Measurements from ENCODE around the gene RPL15. TPM values are rescaled to one million over a fixed set of nuclear protein-coding genes. Genes with fewer than 3 reads are reported as not detected.

The RPL15 gene
- polyA plus RNA-seq (3,052 to 3,406 TPM (median 3,375 TPM) in 3 replicates), polyA minus RNA-seq (1,221 to 2,039 TPM (median 1,400 TPM) in 3 replicates)
- polyA plus RNA-seq (2011; ENCODE audit: low read depth) = 859 TPM
- 3,790 and 4,140 TPM in 2 replicates for polyA plus RNA-seq (2011; cell fraction: cytosol; rRNA removed)
- polyA plus RNA-seq (2011; cell fraction: nucleus; rRNA removed) = 1,088 and 1,197 TPM in 2 replicates
- polyA plus RNA-seq (2012; ENCODE audit: low replicate concordance) = 2,404 and 3,418 TPM in 2 replicates
- 1,819 TPM for polyA minus RNA-seq (2011; cell fraction: cytosol; rRNA and poly(A)+ RNA removed)
- 303 and 392 TPM in 2 replicates for polyA minus RNA-seq (2011; cell fraction: nucleus; rRNA and poly(A)+ RNA removed)

DNA sequence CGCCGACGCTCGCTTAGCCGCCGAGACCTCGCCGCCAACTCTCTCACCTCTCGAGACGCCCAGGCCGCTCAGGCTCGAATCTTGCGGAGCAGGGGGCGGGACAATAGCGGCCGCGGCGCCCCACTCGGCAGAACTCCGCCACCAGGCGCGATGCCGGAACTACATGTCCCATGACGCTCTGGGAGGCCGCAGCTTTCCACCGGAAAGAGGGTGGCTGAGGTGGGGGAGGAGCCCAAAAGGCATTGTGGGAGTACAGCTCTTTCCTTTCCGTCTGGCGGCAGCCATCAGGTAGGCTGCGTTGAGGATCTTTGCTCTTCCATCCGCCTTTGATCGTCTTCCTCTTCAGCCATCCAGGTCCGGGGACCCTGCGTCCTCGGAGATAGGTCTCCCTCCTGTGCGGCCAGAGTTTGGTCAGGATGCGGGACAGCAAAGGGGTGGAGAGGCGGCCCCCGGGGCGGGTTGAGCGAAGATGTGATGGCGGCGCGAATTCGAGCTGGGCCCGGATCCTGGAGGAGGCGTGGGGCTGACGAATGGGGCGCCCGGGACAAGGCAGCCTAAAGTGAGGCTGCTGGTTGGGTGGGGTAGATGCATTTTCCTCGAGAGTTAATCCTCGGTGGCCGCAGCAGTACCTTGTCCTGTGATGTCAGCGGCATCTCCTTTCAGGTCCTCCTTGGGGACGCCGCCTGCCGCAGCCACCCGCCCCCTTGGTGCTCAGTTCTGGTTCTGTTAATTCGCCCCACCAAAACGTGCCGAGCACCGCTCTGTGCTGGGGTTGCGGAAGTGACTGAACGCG is at the start of gene RPL15, which contains the start of gene NKIRAS1:
Gene RPL15 (plus strand): TSS at position 247 of the 793 bp plus-strand sequence. CDS start 728 bp downstream, outside the sequence.
Gene NKIRAS1 (minus strand): TSS at position 105 of the 793 bp plus-strand sequence. CDS start 6,086 bp downstream, outside the sequence.
- dilution Hi-C loops (cut with MboI; ENCODE audit: extremely low pct_ligation_motif_present, low sequenced_read_pairs) = no loop called here
- Histone ChIP-seq H3K27me3 (ENCODE audit: control insufficient read depth, extremely low read depth, insufficient read depth, low read length) (no peaks in the 10 kb centered on the region), H4K20me1 (ENCODE audit: control insufficient read depth, extremely low read depth, insufficient read depth, low read length) (peaks cover 17% of the 10 kb centered on the region), H3K4me1 (ENCODE audit: control insufficient read depth, extremely low read depth, insufficient read depth, low read length) (peaks cover 16% of the 10 kb centered on the region), H3K36me3 (ENCODE audit: control insufficient read depth in 2 of 2, extremely low read depth in 1 of 2, insufficient read depth in 2 of 2, low read length in 2 of 2) (peaks cover 7 to 24% of the 10 kb centered on the region in 2 experiments), H3K9ac (ENCODE audit: control insufficient read depth, extremely low read depth, insufficient read depth, low read length) (peak within 1 kb of the TSS; percentile 97), H3K4me3 (ENCODE audit: control insufficient read depth in 2 of 3, extremely low read depth in 1 of 3, insufficient read depth in 2 of 3, low read depth in 1 of 3, low read length in 3 of 3) (peak within 1 kb of the TSS; percentile 91 to 99 (median 96)), H3K9me1 (ENCODE audit: control insufficient read depth, extremely low read depth, insufficient read depth, low read length) (no peaks in the 10 kb centered on the region), H3K27ac (ENCODE audit: control insufficient read depth, insufficient read depth, low read length) (peak within 1 kb of the TSS; percentile 86), H3K79me2 (ENCODE audit: control insufficient read depth, insufficient read depth, low read length) (peaks cover 30% of the 10 kb centered on the region), H2AFZ (ENCODE audit: control insufficient read depth, low read length) (peak within 1 kb of the TSS; percentile 88), H3K4me2 (ENCODE audit: control insufficient read depth, extremely low read depth, insufficient read depth, low read depth, low read length) (peak within 1 kb of the TSS; percentile 97), H3K9me3 (ENCODE audit: control insufficient read depth, low read depth, low read length) (no peaks in the 10 kb centered on the region)
- DNase-seq (ENCODE audit: low read depth, low spot score) = peak; percentile 75
- peak; percentile 36 for FAIRE-seq
- TF ChIP-seq, protein P1, sequence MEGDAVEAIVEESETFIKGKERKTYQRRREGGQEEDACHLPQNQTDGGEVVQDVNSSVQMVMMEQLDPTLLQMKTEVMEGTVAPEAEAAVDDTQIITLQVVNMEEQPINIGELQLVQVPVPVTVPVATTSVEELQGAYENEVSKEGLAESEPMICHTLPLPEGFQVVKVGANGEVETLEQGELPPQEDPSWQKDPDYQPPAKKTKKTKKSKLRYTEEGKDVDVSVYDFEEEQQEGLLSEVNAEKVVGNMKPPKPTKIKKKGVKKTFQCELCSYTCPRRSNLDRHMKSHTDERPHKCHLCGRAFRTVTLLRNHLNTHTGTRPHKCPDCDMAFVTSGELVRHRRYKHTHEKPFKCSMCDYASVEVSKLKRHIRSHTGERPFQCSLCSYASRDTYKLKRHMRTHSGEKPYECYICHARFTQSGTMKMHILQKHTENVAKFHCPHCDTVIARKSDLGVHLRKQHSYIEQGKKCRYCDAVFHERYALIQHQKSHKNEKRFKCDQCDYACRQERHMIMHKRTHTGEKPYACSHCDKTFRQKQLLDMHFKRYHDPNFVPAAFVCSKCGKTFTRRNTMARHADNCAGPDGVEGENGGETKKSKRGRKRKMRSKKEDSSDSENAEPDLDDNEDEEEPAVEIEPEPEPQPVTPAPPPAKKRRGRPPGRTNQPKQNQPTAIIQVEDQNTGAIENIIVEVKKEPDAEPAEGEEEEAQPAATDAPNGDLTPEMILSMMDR (optimal IDR thresholded peaks at IDR 0.05 in 1 of 3, IDR thresholded peaks at IDR 0.05 in 1 of 3, conservative IDR thresholded peaks at IDR 0.05 in 1 of 3; ENCODE audit: extremely low read depth in 1 of 3, insufficient read depth in 2 of 3, low read length in 3 of 3) = peak in 2 of 3 experiments; percentile 30 to 63
- TF ChIP-seq EZH2 (IDR thresholded peaks at IDR 0.05; ENCODE audit: low read length) = no peak

DNA sequence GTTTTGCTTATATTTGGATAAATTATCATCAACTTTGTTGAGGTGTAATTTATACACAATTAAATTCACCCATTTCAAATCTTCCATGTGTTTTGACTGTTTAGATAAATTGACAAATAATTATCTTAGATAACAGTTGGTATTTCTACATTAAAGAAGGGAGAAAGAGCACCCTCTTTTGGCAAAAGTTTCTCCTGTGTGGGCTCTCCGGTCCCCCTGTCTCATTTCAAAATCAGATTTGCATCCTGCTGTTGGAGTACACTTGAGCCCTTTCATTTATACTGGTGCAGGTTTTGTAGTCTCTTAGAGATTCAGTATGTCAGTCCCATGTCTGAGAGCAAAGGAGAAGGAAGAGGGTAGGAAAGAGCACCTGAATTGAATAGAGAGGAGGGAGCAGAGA is 49.5 kb upstream of the RPL15 start:
- no peaks in the 10 kb centered on the region for H3K4me1 ChIP-seq (ENCODE audit: control insufficient read depth, extremely low read depth, insufficient read depth, low read length)
- TF ChIP-seq, protein P1 (optimal IDR thresholded peaks at IDR 0.05 in 1 of 3, IDR thresholded peaks at IDR 0.05 in 1 of 3, conservative IDR thresholded peaks at IDR 0.05 in 1 of 3; ENCODE audit: extremely low read depth in 1 of 3, insufficient read depth in 2 of 3, low read length in 3 of 3) = peak in 1 of 3 experiments; percentile 9
- no peak for TF ChIP-seq EZH2 (IDR thresholded peaks at IDR 0.05; ENCODE audit: low read length)
- H3K36me3 ChIP-seq (ENCODE audit: control insufficient read depth in 2 of 2, extremely low read depth in 1 of 2, insufficient read depth in 2 of 2, low read length in 2 of 2) = peaks cover 0 to 2% of the 10 kb centered on the region in 2 experiments
- no peak for FAIRE-seq
- no peaks in the 10 kb centered on the region for H3K27me3 ChIP-seq (ENCODE audit: control insufficient read depth, extremely low read depth, insufficient read depth, low read length)
- no peak overlapping the region for H3K27ac ChIP-seq (ENCODE audit: control insufficient read depth, insufficient read depth, low read length)
- peaks cover 2% of the 10 kb centered on the region for H4K20me1 ChIP-seq (ENCODE audit: control insufficient read depth, extremely low read depth, insufficient read depth, low read length)
- dilution Hi-C loops (cut with MboI; ENCODE audit: extremely low pct_ligation_motif_present, low sequenced_read_pairs) = no loop called here
- H3K4me2 ChIP-seq (ENCODE audit: control insufficient read depth, extremely low read depth, insufficient read depth, low read depth, low read length) = no peak overlapping the region
- no peak for DNase-seq (ENCODE audit: low read depth, low spot score)
- no peak overlapping the region for H3K9ac ChIP-seq (ENCODE audit: control insufficient read depth, extremely low read depth, insufficient read depth, low read length)
- H3K9me1 ChIP-seq (ENCODE audit: control insufficient read depth, extremely low read depth, insufficient read depth, low read length) = no peaks in the 10 kb centered on the region
- H3K9me3 ChIP-seq (ENCODE audit: control insufficient read depth, low read depth, low read length) = no peaks in the 10 kb centered on the region
- no peak overlapping the region for H3K4me3 ChIP-seq (ENCODE audit: control insufficient read depth in 2 of 3, extremely low read depth in 1 of 3, insufficient read depth in 2 of 3, low read depth in 1 of 3, low read length in 3 of 3)
- H3K79me2 ChIP-seq (ENCODE audit: control insufficient read depth, insufficient read depth, low read length) = peaks cover 27% of the 10 kb centered on the region
- H2AFZ ChIP-seq (ENCODE audit: control insufficient read depth, low read length) = no peak overlapping the region
